GM21619 (cell line): Measurements from ENCODE around the gene PTPRQ.

ENCODE experiments used
- ATAC-seq: cut with Tn5 transposase; IDR thresholded peaks from one replicate; pipeline ENCODE4 v1.9.1; 2021; ENCODE audit not compliant: unreplicated experiment

PTPRQ gene

DNA sequence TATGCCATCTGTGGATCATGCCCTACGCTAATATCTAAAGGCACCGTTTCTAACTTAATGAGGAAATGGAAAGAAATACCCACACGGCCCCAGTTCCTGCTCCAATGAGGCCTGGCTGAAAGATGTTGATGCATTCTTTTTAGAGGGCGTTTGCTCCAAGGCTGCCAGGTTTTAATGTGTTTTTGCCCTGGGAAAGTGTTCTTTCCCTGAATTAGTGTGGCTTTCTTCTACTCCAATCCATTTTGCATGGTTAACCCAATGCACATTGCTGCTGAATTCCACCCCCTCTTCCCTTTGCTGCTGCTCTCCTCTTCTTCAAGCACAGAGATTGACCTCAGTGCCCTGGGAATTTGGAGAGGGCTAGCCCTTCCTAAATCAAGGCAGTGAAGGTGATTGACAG lies 273.8 kb downstream of the PTPRQ start:
- no peak for ATAC-seq

DNA sequence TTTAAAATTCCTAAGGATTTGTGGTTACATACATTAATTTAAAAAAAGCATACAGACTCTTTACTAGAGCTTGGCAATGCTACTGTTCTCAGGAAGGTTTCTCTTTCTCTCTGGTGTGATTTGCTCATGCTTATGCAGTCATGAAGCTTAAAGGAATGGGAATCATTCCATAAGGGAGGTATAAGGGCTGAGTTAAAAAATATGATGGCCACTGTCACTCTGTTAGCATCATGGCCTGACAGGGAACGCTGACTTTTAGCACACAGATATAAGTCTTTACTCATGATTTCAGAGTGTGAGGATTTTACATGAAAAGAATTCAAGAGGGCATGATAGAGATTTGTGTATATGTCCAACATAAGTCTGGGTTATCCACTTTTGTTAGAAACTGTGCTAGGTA lies 276.5 kb downstream of the PTPRQ start:
- ATAC-seq: no peak

DNA sequence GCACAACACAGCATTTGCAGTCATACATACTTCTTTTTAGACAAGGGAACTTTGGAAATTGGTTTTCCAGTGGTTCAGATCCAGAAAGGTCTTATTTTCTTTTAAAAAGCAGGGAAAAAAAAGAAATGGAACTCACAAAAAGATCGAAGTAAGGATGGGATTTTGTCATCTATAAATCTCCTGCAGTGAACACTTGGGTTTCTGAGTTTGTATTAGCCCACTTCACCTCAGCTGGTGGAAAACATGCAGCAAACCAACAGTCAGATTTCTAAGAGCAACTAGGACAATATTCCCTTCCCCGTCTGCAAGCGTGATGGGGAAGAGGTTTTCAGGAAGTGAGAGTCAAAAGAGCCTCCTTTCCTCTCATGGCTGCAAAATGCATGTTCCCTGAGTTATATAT lies 277.3 kb downstream of the PTPRQ start:
- ATAC-seq: no peak
